Right renal pelvis (tissue), 4 donors: ENCODE data around the gene RNH1. TPM values are rescaled to one million over a fixed set of nuclear protein-coding genes. Genes with fewer than 3 reads are reported as not detected.
"Not testable (repeated sequence)": the region's sequence is repeated elsewhere in the genome, so short reads cannot be mapped to it uniquely, and the experiment has no call there.

Experiments
- DNase-seq, 4 donors: peaks; one replicate each; pipeline ENCODE4 v3.0.0-alpha.2; 2013; ENCODE audit warnings: low read depth in 4 of 4, low spot score in 3 of 4, missing footprints in 1 of 4
- polyA plus RNA-seq, 4 donors: library from polyadenylated mRNA; unstranded; fragments of 120-200 nt; gene quantifications; one replicate each; pipeline ENCODE4 v1.2.1, GENCODE V29; 2013; ENCODE audit not compliant: insufficient read length in 4 of 4

RNH1 gene
- polyA plus RNA-seq, 4 donors: 80.9 to 120 (median 86.6) TPM

- no peak for DNase-seq
Observed at GRCh38 chr11:520428-521176, 13.6 kb upstream of the RNH1 start.

GRCh38 chr11:518463-519202 lies 11.6 kb upstream of the RNH1 start:
- DNase-seq: peak; percentile 66 to 68 (median 66)

- DNase-seq: not testable (repeated sequence)
Observed at GRCh38 chr11:516918-517685, 10.1 kb upstream of the RNH1 start.

GRCh38 chr11:516400-516799 lies 9.4 kb upstream of the RNH1 start:
- DNase-seq: no peak

- no peak for DNase-seq
Observed at GRCh38 chr11:515131-515530, 8.1 kb upstream of the RNH1 start.

GRCh38 chr11:514606-515005 lies 7.6 kb upstream of the RNH1 start:
- DNase-seq: no peak

- no peak for DNase-seq
Observed at GRCh38 chr11:512761-513595, 5.9 kb upstream of the RNH1 start.

- no peak for DNase-seq
Observed at GRCh38 chr11:508956-509355, 1.9 kb upstream of the RNH1 start.

GRCh38 chr11:507727-508515 lies 879 bp upstream of the RNH1 start:
- DNase-seq: no peak

- DNase-seq: peak; percentile 90 to 96 (median 94)
Observed at GRCh38 chr11:506238-506994, 626 bp downstream of the RNH1 start.

- no peak for DNase-seq
Observed at GRCh38 chr11:504994-505344, 2.1 kb downstream of the RNH1 start.

- DNase-seq: no peak
Observed at GRCh38 chr11:504053-504993, 2.7 kb downstream of the RNH1 start.

- no peak for DNase-seq
Observed at GRCh38 chr11:503179-503981, 3.7 kb downstream of the RNH1 start.

GRCh38 chr11:502288-503178 lies 4.5 kb downstream of the RNH1 start:
- no peak for DNase-seq

GRCh38 chr11:501683-502287 lies 5.3 kb downstream of the RNH1 start:
- DNase-seq: no peak
